Colon (tissue), 2 donors: Measurements from ENCODE around the gene KL.

ENCODE experiments used
- FAIRE-seq: peaks from 2 replicates; lab custom pipeline; 2012; peaks lifted over from hg19 to GRCh38; lab: Jason Lieb, UNC
- donor health status: control.
- donor health status: control.

KL gene

DNA sequence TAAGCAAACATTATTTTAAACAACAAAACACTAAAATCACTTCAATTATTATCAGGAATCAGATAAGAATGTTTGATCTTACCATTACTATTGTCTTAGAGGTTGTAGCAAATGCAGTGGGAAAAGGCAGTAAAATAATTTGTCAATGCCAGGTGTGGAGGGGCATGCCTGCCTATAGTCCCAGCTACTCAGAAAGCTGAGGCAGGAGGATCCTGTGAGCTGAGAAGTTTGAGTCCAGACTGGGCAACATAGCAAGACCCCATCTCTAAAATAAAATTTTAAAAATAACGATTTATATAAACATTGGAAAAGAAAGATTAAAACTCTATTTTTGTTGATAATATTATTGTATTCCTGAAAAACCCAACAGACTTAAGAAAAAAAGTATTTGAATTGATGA, 66.8 kb downstream of the KL start:
- FAIRE-seq = no peak

DNA sequence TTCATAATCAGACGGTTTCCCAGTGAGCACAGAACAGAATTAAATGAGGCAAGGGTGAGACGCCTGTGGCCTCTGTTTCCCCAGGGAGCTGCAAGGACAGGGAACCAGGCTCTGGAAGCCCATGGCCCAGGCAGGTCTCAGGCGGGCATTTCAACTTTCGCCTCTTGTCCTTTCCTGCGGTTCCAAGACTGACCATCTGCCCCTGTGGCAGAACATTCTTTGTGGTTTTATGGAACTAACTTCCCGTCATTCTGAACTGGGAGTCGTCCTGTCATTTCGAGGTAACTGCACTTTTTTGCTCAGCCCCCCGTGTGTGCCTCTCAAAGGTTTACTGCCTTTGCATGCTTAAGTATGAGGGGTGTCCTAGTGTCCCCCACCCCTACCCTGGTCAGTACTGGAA, 70.9 kb downstream of the KL start:
- FAIRE-seq = no peak

DNA sequence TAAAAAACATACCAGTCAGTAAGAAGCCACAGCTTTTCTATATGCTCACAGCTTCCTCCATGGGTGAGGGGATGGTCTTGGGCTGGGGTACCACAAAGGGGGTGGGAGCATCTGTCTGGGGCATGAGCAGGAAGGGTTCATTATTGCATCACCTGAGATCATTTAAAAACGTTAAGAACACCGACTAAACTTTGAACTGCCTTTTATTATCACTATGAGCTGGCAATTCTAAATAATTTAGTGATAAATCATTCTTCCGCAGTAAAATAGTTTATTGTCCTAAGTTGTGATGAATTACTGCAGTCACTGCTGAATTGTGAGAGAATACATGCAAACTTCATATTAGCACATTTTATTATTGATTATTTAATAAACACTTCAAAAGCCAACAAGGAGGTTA, 71.6 kb downstream of the KL start:
- FAIRE-seq = no peak

DNA sequence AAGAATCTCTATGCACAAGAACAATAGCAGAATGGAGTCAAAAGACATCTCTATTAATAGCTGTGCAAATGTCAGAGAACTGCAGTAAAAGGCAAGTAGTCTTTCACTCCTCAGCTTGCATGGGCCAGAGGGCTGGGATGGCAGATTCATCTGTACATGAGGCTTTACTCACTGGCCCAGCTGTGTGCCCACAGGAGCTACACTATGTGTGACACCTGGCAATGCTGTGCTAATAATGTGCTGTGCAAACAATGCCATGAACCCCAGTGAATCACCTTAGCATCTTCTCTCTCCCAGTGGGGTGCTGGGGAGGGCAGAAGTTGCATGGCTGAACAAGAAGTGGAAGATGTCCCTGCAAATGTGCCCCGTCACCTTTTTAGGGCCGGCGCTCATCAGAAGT, 73.1 kb downstream of the KL start:
- no peak for FAIRE-seq

DNA sequence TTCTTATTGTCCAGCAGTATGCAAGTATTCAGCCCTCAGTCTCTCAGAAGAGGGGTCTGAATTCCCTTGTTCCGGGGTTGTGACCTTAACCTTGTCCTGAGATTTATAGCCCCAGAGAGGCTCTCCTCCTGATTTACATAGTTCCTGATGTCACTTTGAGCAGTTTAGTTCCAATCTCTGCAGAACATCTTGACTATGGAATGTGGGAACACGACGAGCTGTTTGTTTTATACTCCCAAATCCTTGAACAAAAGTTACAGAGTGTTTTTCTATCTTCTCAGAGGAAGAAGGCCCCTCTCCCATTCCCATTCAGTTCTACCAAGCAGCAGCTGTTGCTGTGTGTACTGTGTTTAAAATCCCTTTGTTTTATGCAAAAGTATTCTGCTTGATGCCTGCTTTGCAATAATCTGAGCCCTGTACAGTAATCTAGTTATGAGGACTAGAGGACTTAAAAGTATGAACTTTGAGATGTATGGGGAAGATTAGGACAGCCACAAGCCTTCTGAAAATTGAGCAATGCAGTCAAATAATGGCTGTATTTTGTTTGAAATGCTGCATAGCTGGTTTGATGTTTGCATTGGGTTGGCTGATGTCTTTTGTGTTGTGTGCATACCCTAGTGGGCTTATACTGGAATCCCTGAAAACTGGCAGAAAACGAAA, 74.7 kb downstream of the KL start:
- FAIRE-seq = no peak

DNA sequence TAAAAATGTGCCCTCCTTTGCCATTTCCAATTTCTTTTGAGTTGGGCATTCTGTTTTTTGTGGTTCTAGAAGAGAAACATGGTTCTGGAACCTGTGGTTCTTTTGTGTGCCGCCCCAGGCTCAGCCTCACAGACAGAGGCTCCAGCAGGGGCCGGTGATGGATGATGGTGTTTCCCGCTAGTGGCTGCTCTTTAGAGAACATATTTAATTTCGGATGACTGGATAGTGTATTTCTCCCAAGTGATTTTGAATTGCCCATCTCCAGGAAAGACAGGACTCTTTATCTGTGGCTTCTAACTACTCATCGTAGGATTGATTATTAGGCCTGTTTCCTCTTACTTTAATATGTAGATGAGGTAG, 75.2 kb downstream of the KL start:
- FAIRE-seq = no peak

DNA sequence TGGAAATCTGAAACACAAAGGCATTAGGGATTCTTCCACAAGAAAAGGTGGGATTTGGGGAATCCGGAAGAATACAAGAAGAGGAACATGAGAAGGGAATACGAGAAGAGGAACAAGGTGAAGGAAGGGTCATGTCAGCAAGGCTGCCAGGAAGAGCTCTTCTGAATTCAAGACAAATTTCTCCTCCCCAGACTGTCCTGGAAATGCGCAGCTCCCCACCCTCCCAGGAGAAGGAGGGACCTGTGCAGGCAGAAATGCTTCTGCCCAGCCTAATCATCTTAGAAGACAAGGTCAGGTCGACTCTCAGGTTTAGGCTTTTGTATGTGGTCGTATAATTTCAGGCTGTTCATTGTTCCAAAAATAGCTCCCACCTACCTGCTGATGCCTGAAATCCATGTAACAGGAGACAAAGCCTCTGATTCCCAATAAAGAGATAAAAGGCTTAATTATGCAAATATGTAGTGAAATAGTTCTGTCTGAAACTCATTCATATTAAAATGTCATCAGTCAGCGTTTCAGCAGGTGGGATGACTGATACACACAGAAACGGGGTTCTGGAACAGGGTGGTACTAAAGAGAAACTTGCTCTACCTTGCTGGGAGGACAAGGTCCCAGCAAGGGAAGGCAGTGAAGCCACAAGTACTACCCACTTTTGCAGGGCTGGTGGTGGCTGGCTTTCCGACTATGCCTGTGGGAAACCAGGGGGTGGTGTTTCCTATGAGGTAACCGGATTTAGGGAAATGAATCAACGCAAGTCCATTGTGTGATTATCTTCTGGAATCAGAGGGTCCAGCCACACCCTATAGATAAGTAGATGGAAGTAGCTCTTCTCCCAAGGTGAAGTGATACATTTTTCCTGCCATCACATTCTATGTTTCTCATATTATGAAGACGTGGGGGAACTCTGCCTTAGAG, 76.1 kb downstream of the KL start:
- no peak for FAIRE-seq

DNA sequence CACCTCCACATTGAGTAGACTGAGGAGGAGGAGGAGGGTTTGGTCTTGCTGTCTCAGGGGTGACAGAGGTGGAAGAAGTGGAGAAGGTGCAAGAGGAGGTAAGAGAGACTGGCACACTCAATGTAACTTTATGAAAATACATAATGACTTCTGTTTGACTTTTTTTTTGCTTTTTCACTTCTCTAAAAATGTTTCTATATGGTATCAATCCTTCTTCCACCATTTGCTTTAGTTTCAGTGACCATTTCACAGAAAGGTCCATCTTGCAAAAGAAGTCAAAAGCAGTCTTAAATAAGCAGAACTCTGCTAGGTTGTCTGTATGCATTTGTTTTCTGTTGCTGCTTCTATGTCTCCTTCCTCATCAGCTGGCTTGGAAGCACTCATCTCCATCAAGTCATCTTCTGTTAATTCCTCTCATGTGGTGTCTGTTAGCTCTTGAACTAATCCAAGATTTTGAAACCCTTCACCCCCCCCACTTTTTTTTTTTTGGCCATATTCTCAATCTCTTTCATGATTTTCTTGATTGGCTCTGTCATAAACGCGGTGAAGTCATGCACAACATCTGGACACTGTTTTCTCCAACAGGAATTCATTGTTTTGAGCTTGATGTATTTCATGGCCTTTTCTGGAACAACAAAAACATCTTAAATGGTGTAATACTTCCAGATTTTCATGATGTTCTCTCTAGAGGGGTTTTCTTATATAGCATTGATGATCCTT, 80.8 kb downstream of the KL start:
- FAIRE-seq = no peak

DNA sequence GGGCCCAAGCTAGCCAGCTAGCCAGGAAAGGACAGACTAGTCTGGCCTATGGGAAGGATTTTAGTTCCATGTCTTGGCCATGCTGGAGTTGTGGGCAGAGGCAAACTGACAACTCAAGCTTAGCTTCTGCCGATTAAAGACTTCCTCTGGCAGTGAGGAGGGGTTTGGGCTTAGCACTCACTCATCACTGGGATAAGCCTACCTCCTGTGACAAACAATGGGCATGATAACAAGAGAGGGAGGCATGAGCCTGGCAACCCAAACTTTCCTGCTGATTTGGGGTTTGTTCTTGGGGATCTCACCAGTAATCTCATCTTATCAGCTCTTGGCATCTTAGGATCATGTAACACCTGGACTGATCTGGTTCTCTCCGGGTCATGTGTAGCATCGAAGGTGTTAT, 83.6 kb downstream of the KL start:
- FAIRE-seq = no peak

DNA sequence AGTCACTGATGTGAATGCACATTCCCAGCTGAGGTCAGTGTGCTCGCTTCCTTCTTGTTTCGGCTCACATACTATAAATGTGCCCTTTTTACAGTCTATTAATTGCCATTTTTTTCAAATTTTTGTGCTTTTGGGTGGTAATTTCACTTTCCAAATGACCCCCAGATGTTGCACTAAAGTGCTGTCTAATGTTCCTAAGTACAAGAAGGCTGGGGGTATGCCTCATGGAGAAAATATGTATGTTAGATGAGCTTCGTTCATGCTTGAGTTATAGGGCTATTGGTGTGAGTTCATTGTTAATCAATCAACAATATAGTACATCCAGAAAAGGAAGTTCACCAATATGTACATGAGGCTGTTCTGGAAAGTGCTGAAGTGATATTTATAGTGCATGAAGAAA, 84.7 kb downstream of the KL start:
- FAIRE-seq = no peak

DNA sequence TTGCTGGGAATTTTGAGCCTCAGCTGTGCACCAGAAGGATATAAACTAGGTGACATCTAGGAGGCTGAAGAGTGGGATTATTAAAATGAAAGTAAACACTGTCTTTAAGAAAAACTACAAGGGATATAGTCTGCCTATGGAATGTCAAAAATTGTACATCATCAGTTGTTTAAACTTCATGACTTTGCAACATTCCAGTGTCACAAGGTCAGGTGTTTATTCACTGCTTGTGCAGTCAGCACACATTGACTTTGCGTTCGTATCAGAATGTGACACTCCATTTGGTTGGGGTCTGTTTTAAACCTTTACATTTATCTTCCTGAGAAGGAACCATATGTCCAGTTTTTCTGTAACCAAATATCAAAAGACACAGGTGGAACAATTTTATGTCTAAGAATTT, 85.6 kb downstream of the KL start:
- no peak for FAIRE-seq

DNA sequence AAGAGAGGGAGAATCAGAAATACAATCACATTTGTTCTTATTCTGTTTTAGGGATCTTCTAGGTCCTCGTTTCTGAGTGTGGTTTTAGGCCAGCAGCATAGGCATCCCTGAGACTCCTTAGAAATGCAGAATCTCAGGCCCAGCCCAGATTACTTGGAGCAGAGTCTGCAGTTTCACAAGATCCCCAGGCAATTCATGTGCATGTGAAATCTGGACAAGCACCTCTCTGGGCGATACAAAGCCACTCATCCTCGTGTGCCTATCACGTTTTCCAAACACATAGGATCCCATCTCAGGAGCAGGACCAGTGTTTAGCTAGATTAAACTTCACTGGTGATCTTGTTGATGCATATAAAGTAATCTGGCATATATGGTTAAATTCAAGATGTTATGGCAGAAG, 87.2 kb downstream of the KL start:
- no peak for FAIRE-seq

DNA sequence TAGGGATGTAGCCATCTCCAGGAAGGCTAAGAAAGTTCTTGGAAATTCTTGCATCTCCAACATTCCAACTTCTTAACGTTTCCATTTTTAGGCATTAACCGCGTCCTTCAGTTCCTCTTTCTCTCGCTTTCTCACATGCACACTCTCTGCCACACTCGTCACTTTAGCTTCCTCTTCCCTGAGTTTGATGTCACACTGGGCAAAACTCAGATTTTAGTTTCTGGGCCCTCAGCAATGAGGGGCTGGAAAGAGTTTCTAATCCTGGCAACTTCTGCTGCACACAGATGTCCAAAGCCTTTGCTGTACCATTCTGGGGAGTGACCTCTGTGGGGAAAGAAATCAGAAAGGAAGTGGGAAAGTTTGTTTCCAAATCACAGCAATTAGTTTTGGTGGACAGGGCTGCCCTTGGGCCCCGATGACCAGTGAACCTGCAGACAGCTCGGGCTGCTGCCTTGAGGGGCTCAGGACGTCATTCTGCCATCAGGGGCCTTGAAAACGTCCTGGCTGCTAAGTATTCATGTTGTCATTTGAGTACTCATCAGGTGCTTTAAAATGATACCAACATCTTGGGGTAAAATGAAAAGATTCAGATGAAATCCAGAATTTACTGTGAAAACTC, 89.3 kb downstream of the KL start:
- no peak for FAIRE-seq

DNA sequence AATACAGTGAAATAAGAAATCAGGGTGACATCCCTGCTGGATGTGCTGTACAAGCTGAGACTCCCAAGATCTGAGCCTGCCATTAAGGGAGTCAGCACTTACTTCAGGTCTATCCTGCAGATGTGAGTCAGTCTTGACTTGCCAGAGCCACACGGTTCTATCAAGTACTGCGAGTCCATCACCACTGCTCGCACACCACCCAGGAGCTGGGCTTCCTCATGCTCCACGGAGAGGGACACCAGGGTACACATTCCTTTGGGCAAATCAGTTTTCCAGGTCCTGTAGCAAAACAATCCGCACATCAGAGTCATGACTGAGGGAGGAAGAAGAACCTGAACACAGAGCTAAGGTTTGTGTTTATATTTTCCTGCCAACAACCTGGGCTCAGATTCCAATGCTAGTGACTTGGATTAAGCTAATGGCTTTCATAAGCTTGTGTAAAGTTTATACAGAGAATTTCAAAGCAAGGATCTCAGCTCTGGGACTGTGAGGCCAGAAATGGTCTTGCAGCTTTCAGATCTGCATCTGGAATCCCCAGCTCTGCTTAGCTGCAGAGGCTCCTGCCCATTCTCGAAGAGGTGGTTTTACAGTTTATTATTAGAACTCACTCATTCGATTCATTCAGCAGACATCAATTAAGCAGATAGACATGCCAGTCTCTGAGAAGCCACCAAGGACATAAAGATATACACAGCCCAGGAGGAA, 90.6 kb downstream of the KL start:
- no peak for FAIRE-seq

DNA sequence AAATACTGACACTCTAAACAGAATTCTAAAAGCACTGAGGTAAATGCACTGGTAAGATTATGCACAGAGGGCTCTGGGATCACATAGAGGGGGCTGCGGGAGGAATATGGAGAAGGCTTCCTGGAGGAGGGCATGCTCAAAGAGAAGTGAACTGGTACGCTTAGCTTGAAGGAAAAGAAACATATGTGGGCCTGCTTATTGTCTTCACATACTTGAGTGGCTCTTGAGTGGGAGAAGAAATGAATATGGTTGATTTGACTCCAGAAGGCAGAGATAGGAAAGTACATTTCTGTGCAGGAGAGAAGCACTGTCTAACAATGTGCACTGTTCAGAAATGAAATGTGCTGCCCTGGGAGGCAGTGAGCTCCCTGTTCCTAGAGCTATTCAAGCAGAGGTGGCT, 91.1 kb downstream of the KL start:
- FAIRE-seq = no peak

DNA sequence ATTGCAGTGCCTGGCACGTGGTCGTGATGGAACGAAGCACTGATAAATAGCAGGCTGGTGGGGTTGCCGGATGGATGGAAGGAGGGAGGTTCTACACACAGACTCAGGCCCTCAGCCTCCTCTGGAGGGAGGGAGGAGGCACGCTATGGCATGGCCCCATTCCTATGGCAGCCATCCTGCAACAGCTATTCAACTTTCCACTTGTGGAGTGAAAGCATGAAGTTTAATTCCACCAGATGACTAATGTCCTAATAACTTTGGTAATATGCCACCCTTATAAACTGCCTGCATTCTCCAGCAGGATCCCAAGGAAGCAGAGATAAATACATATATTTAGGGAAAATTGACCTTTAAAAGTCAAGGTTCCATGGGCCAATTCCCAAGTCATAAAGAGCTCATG, 92.4 kb downstream of the KL start:
- no peak for FAIRE-seq

DNA sequence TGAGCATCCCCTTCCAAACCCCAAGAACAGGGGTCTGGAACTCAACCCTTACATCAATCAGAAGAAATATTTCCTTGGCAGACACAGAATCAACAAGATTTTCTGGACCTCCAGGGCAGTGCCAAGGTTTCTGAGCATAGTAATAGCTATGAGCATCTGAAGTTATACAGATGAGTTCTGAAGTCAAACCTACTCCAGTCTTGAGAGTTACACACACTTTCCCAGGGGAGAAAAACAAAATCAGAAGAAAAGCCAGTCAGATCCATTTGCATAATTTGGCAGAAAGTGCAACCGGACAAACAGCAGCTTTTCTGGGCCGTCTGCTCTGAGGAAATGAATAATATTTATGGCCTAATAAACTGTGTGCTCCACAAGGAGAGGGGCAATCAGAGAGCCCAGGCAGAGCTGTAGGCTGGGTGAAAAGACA, 93.1 kb downstream of the KL start:
- no peak for FAIRE-seq

DNA sequence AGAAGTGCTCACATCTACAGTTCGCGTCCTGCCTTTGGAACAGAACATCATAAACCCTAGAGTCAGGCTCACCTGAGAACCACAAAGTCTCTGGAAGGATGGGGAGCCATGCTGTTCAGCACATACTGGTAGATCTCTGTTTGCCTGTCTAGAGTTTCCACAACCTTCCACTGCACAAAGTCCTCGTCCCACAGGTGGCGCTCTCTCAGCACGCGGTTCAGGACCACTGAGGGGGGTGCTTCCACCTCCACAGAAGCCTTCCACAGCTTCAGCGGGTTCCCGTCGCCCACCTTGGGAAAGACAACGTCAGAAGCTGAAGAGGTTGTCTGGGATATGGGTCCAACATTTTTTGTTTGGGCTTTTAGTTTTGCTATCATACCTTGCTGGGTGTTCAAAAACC, 93.6 kb downstream of the KL start:
- FAIRE-seq = no peak

DNA sequence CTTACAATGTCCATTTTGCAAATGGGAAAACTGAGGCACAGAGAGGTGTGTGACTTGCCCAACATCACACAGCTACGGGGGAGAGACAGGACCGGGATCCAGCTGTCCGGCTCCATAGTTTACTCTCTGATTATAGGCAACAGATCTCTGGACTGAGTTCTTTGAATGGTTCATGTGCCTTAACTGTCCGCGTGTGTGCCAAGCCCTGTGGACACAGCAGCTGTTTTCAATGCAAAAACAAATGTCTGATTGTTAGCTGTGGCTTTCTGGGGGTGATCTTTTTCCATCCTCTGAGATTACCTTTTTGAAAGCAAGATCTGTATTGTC, 94.1 kb downstream of the KL start:
- no peak for FAIRE-seq

DNA sequence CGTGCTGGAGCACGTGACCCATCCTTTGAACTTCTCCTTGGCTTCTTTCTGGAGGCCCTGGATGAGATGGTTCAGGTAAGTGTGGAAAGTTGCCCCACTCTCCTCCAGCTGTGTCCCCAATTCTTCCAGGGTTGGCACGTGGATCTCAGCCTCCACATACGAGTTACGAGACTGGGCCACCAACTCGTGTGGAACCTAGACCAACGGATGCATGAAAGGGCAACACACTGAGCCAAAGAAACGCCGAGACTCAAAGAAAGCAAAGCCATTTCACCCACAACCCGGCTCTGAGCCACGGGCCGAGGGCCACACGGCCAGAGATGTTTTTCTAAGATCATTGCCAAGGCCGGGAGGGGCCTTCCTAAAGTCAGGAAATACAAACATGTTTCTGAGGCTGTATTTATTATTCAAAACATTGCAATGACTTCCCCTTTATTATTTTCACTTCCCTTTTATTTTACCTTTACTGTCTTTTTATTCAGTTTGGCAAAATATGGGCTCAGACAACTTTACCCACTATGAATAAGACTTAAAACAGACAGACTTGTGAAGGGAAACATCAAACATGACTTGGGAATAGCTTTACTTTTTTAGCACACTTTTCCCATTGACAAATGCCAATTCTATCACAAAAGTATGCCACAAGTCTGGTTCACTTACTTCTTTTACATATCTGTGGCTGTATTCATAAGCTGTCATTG, 94.6 kb downstream of the KL start:
- FAIRE-seq = no peak

DNA sequence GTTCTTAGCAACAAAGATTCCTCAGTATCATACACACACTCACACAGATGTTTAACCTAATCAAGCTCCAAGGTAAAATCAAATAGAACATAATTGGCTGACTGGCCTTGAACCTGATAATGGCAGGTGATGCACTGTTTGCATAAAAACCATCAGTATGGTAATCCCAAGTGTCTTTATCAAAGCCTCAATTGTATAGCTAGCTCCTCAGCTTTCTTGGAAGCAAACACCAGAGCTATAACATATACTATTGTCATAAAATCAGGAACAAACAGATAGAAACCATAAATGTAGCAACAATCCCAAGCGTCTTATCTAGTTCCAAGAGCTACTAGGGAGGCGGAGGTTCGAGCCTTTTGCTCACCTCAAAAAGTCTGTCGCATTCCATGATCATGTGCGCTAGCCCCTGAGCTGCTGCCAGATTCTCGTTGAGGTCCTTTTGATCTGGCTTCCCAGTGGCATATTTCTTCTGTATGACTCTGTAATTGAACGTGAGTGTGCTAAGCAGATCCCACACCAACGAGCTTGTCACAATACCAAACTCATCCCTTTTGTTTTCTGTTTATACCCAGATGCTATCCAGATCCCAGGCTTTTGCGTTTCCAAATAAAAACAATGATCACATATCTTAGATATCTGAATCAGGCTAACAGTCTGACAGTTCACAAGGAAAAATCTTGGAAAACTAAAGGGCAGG, 95.3 kb downstream of the KL start:
- peak; percentile 60 for FAIRE-seq
